ENCODE measurements around the gene VAMP8.
"Not testable (repeated sequence)": the region's sequence is repeated elsewhere in the genome, so short reads cannot be mapped to it uniquely, and the experiment has no call there.

The VAMP8 gene

DNA sequence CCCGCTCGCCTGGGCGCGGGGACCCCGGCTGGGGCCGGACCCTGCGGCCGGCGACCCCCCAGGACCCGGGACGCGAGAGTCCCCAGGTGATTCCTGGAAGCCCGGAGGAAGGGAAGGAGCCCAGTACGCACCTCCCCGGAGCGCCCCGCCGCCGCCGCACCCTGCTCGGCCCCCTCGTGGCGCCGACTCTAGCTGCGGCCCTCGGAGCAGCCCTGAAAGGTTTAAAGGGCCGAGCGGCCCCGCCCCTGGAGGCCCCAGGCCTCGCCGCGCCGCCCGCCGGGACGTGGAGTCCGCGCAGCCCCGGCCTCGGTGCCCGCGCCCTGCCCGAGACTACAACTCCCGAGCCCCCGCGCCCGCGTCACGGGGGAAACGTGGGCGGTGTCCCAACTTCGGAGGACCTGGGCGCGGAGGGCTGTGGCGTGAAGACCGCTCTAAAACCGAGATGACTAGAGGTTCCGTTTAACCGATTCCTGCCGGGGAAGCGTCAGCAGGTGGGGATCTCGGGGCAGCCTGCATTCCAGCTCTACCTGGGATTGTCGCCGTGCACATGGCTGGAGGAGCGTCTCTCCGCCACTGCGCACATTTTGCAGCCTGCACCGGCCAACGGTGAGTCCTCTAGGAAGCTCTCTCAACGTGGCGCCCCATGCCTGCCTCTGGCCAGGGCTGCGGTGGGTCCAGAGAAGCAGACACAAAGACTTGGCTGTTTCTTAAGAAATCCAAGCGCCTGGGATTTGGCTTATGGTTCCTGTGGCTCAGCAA is 25.3 kb downstream of the VAMP8 start, which contains the start of gene TMEM150A:
TSS of gene TMEM150A (minus strand) at position 223 of the 759 bp plus-strand sequence. CDS start 750 bp downstream, outside the sequence.
- peaks cover 29% of the 10 kb centered on the region for H3K4me1 ChIP-seq (ENCODE audit: control insufficient read depth, insufficient read depth, low read length)
- H3K36me3 ChIP-seq (ENCODE audit: insufficient read depth, low read length), result peaks cover 25% of the 10 kb centered on the region
- peak within 1 kb of the TSS; percentile 89 for H3K4me3 ChIP-seq (ENCODE audit: low read length)
- no peaks in the 10 kb centered on the region for H3K9me3 ChIP-seq (replicated peaks; ENCODE audit: low read length)
- peak within 1 kb of the TSS; percentile 82 for H3K9ac ChIP-seq (ENCODE audit: low read depth, low read length)
- peak within 1 kb of the TSS; percentile 93 for H3K4me2 ChIP-seq (ENCODE audit: low read length)
- no peaks in the 10 kb centered on the region for H3K27me3 ChIP-seq (ENCODE audit: control insufficient read depth, insufficient read depth, low read length)

DNA sequence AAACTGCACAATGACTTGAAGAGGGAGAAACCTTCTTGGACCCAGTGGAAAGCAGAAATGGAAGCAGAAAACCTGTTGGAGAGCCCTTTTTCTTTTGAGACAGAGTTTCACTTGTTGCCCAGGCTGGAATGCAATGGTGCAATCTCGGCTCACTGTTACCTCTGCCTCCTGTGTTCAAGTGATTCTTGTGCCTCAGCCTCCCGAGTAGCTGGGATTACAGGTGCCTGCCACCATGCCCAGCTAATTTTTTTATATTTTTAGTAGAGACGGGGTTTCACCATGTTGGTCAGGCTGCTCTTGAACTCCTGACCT is 26.7 kb downstream of the VAMP8 start:
- H3K9ac ChIP-seq (ENCODE audit: low read depth, low read length); H3K27me3 ChIP-seq (ENCODE audit: control insufficient read depth, insufficient read depth, low read length); H3K9me3 ChIP-seq (replicated peaks; ENCODE audit: low read length): not testable (repeated sequence)
- Histone ChIP-seq H3K36me3 (ENCODE audit: insufficient read depth, low read length) (peaks cover 25% of the 10 kb centered on the region), H3K4me2 (ENCODE audit: low read length) (peak overlapping the region; percentile 66), H3K4me3 (ENCODE audit: low read length) (peak overlapping the region; percentile 89), H3K4me1 (ENCODE audit: control insufficient read depth, insufficient read depth, low read length) (peaks cover 29% of the 10 kb centered on the region)

DNA sequence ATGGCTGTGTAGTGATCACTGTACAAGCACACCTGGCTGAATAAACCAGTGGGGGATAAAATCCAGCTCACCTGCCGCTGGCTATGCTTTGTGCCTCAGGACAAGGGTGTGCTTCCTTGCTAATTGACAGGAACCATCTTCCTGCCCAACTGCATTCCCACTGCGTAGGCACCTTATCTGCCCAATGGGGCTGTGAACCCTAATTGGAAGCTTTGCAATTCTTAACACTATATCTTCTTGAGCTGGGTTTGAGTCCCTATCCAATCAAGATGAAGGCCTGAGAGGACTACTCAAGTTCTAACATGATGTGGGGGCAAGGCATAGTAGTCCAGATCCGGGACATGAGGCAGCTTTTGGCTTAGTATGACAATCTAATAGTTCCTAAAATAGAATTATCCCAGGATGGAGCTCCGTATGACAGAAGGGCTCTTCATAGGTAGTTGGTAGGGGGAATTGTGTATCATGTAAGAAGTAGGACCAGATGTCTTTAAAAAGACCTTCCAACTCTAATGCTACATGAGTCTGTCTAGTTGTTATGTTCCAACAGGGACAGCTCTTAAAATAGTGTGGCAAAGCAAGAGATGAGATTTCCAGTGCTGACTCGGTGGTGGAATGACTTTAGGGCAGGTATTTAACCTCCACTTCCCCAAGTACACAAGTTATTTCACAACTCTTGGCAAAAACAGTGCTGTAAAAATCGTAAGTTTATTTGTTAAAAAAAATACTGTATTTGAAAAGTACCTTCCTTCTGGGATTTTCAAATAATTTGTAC is 27.4 kb downstream of the VAMP8 start:
- no peaks in the 10 kb centered on the region for H3K9me3 ChIP-seq (replicated peaks; ENCODE audit: low read length)
- H3K4me2 ChIP-seq (ENCODE audit: low read length), result peak overlapping the region; percentile 48
- H3K36me3 ChIP-seq (ENCODE audit: insufficient read depth, low read length), result peaks cover 21% of the 10 kb centered on the region
- no peaks in the 10 kb centered on the region for H3K27me3 ChIP-seq (ENCODE audit: control insufficient read depth, insufficient read depth, low read length)
- peak overlapping the region; percentile 12 for H3K9ac ChIP-seq (ENCODE audit: low read depth, low read length)
- peak overlapping the region; percentile 29 for H3K4me3 ChIP-seq (ENCODE audit: low read length)
- H3K4me1 ChIP-seq (ENCODE audit: control insufficient read depth, insufficient read depth, low read length), result peaks cover 29% of the 10 kb centered on the region

DNA sequence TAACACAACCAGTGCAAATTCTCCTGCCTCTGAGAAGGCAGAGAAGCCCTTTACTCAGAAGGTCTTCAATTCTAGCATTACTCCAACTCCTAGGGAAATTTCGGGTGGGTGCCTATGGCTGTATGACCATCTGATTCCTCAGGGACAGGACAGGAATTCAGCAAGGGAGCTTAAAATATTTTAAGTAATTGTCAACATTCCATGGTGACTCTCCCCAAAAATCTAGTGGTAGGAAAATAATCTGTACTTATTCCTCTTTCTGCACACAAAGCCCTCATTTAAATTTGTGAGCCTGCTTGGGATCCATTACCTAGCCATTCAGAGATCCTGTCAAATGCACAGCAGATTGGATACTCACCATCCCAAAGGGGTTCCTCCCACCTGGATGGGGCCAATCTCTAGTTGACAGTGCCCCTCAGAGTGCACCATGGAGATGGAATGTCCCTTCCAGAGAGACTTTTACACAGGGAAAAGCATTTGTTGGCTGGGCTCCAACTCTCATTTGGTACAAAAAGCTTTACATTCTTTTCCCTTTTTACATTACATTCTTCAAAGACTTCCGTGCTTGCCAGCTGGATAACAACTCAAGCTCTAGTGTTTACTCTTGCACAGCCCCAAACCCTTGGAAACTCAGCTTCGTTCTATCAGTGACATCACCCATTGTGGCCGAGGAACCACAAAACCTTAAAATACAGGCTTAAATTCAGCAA is 28.2 kb downstream of the VAMP8 start:
- Histone ChIP-seq H3K4me3 (ENCODE audit: low read length) (no peak overlapping the region), H3K9me3 (replicated peaks; ENCODE audit: low read length) (no peaks in the 10 kb centered on the region), H3K4me2 (ENCODE audit: low read length) (peak overlapping the region; percentile 48), H3K4me1 (ENCODE audit: control insufficient read depth, insufficient read depth, low read length) (peaks cover 35% of the 10 kb centered on the region), H3K9ac (ENCODE audit: low read depth, low read length) (peak overlapping the region; percentile 12), H3K27me3 (ENCODE audit: control insufficient read depth, insufficient read depth, low read length) (no peaks in the 10 kb centered on the region), H3K36me3 (ENCODE audit: insufficient read depth, low read length) (peaks cover 22% of the 10 kb centered on the region)

DNA sequence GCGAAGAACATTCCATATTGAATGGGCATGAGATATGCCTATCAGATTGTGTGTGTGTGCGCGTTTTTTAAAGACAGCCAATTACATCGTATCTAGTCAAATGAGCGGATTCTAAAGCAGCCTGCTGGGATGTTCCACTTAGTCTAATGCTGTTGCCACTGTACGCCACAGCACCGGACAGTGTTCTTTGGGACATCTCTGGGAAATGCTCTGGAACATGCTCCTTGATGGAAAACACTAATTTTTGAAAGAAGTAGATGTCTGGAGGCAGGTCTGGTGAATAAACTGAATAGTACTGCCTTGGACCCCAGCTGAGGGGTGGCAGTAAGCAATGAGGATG is 28.7 kb downstream of the VAMP8 start:
- Histone ChIP-seq H3K4me2 (ENCODE audit: low read length) (peak overlapping the region; percentile 48), H3K36me3 (ENCODE audit: insufficient read depth, low read length) (peaks cover 22% of the 10 kb centered on the region), H3K4me3 (ENCODE audit: low read length) (peak overlapping the region; percentile 32), H3K9ac (ENCODE audit: low read depth, low read length) (peak overlapping the region; percentile 29), H3K4me1 (ENCODE audit: control insufficient read depth, insufficient read depth, low read length) (peaks cover 35% of the 10 kb centered on the region), H3K9me3 (replicated peaks; ENCODE audit: low read length) (no peaks in the 10 kb centered on the region), H3K27me3 (ENCODE audit: control insufficient read depth, insufficient read depth, low read length) (no peaks in the 10 kb centered on the region)

DNA sequence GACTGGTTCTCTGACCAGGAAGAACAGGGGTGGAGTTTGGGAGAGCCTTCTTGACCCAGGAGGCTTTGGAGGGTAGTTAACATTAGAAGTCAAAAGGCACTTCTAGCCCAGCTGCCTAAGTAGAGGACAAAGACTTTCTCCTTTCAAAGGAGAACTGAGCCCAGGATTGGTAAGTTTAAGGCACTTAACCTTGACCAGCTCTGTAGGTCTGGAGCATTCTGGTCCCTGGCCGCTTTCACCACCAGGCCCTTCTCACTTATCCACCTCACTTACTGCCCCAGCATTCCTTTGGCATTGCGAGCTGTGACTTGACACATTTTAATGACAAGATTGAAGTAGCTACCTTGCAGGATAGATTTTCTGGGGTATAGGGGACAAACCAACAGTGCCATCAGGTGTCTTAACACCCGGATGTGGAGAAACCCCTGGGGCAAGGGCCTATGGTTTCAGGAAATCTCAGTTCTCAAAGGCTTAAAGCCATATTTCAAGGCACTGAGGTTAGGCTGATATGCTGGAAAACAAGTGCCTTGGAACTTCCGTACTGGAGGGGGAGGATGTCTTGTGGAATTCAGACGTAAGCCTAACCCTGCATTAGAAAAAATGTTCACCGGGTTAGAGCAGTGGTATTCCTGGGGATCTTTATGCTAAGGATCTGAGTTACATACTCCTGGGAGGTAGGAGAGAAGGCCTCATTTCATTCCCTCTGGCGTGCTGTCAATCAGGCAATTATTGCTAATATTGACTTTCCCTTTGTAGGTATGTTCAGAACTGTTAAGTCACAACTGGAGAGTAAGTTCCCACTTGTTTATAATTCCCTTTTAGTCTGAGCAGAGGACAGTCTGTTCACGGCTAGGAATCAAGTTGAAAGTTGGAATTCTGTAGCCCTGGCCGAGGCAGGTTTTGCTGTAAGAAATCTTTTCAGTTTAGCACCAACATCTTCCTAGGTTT is 30.2 kb downstream of the VAMP8 start:
- H3K4me1 ChIP-seq (ENCODE audit: control insufficient read depth, insufficient read depth, low read length), result peaks cover 32% of the 10 kb centered on the region
- no peak overlapping the region for H3K9ac ChIP-seq (ENCODE audit: low read depth, low read length)
- H3K4me2 ChIP-seq (ENCODE audit: low read length), result no peak overlapping the region
- H3K27me3 ChIP-seq (ENCODE audit: control insufficient read depth, insufficient read depth, low read length), result no peaks in the 10 kb centered on the region
- no peaks in the 10 kb centered on the region for H3K9me3 ChIP-seq (replicated peaks; ENCODE audit: low read length)
- H3K4me3 ChIP-seq (ENCODE audit: low read length), result no peak overlapping the region
- peaks cover 22% of the 10 kb centered on the region for H3K36me3 ChIP-seq (ENCODE audit: insufficient read depth, low read length)

DNA sequence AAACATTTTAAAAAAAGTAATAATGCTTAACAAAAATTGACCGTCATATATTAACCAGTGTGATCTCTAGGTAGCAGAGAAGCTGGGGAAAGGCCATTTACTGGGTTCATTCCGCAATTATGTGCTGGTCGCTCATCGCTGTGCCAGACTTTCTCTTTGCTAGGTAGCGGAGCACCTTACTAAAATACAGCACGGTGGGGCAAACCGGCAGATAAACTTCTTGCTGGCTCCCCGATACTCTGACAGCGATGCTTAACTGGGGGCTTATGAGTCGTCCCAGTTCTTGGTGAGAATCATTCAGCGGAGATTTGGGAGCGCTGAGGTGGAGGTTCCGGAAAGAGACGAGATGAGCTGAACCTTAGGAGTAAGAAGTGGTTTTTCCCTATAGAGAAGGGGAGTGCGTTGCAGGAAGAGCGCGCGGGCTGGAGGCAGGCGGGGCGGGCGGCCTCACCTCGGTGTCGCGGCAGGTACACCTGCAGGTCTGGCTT is 33.9 kb downstream of the VAMP8 start:
- Histone ChIP-seq H3K4me3 (ENCODE audit: low read length) (peak overlapping the region; percentile 87), H3K9ac (ENCODE audit: low read depth, low read length) (peak overlapping the region; percentile 85), H3K36me3 (ENCODE audit: insufficient read depth, low read length) (peaks cover 19% of the 10 kb centered on the region), H3K4me2 (ENCODE audit: low read length) (peak overlapping the region; percentile 88), H3K27me3 (ENCODE audit: control insufficient read depth, insufficient read depth, low read length) (no peaks in the 10 kb centered on the region), H3K4me1 (ENCODE audit: control insufficient read depth, insufficient read depth, low read length) (peaks cover 13% of the 10 kb centered on the region), H3K9me3 (replicated peaks; ENCODE audit: low read length) (no peaks in the 10 kb centered on the region)

DNA sequence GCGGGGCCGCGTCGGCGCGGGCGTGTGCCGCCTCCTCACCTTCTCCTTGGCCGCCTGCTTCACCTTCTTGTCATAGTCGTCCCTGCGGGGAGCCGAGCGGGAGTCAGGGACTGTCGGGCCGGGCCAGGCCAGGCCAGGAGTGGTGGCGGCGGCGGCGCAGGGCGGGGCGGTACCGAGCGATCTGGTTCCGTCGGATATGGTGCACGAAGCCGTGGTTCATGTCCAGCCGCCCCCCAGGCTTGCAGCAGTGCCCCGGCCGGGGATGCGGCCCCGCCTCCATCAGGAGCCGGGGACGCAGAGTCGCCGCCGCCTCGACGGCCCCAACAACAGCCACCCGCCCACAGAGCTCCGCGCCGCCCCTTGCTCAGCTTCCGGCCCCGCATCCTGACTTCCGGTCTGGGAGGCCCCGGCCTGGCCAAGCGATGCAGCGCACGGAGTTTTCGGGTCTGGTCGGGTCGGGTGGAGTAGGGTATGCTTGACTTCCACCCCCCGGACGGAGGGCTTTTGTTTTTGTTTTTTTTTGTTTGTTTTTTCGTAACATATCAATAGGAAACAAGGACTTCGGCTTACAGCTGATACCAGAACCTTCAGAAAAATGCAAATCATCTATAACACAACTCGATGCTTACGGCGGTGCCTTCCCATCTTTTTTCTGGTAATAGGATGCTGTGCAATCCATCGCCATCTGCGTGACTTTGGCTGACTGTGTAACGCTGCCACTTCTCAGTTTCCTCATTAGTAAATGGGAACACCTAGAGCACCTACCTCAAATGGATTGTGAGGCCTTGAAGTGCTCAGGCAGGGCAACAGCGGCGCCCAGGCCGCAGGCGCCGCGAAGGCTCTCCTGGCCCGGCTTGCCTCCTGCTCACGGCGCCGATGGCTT is 34.6 kb downstream of the VAMP8 start, which contains the start of gene C2orf68:
TSS of gene C2orf68 (minus strand) at position 362 of the 883 bp plus-strand sequence. CDS start at position 280, 82 bp downstream.
- H3K4me2 ChIP-seq (ENCODE audit: low read length), result peak within 1 kb of the TSS; percentile 88
- H3K9ac ChIP-seq (ENCODE audit: low read depth, low read length), result peak within 1 kb of the TSS; percentile 85
- H3K36me3 ChIP-seq (ENCODE audit: insufficient read depth, low read length), result peaks cover 18% of the 10 kb centered on the region
- peaks cover 12% of the 10 kb centered on the region for H3K4me1 ChIP-seq (ENCODE audit: control insufficient read depth, insufficient read depth, low read length)
- peak within 1 kb of the TSS; percentile 87 for H3K4me3 ChIP-seq (ENCODE audit: low read length)
- no peaks in the 10 kb centered on the region for H3K27me3 ChIP-seq (ENCODE audit: control insufficient read depth, insufficient read depth, low read length)
- no peaks in the 10 kb centered on the region for H3K9me3 ChIP-seq (replicated peaks; ENCODE audit: low read length)

DNA sequence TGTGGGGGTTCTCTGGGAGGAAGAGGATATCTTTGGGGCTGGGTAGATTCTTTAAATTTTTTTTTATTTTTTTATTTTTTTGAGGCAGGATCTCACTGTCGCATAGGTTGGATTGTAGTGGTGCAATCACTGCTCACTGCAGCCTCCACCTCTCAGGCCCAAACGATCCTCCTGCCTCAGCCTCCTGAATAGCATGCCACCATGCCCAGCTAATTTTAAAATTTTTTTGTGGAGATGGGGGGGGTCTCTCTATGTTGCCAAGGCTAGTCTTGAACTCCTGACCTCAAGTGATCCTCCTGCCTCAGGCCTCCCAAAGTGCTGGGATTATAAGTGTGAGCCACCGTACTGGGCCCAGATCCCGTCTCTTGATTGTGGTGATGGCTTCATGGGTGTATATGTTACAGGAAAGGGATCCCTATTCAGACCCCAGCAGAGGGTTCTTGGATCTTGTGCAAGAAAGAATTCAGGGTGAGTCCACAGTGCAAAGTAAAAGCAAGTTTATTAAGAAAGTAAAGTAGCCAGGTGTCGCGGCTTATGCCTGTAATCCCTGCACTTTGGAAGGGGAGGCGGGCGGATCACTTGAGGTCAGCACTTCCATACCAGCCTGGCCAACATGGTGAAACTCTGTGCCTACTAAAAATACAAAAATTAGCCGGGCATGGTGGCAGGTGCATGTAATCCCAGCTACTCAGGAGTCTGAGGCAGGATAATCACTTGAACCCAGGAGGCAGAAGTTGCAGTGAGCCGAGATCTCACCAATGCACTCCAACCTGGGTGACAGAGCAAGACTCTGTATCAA is 36.5 kb downstream of the VAMP8 start:
- peaks cover 22% of the 10 kb centered on the region for H3K4me1 ChIP-seq (ENCODE audit: control insufficient read depth, insufficient read depth, low read length)
- no peak overlapping the region for H3K4me2 ChIP-seq (ENCODE audit: low read length)
- peaks cover 8% of the 10 kb centered on the region for H3K36me3 ChIP-seq (ENCODE audit: insufficient read depth, low read length)
- no peak overlapping the region for H3K4me3 ChIP-seq (ENCODE audit: low read length)
- no peaks in the 10 kb centered on the region for H3K27me3 ChIP-seq (ENCODE audit: control insufficient read depth, insufficient read depth, low read length)
- H3K9ac ChIP-seq (ENCODE audit: low read depth, low read length), result no peak overlapping the region
- no peaks in the 10 kb centered on the region for H3K9me3 ChIP-seq (replicated peaks; ENCODE audit: low read length)
